ENCODE results near the gene SLC4A5. TPM values are rescaled to one million over a fixed set of nuclear protein-coding genes. Genes with fewer than 3 reads are reported as not detected.

The SLC4A5 gene
- total RNA-seq, 4 donors from 2014 or later = 0.62 to 2.3 (median 1.2) TPM

GRCh38 chr2:74387346-74387745 is 44.1 kb upstream of the SLC4A5 start:
- intact Hi-C loops (cut with DNase I) = no loop called here
- no peak for TF ChIP-seq POLR2A (IDR thresholded peaks at IDR 0.05)
- no peak for TF ChIP-seq CTCF (IDR thresholded peaks at IDR 0.05)
- H3K36me3 ChIP-seq = peaks cover 0 to 18% (median 0%) of the 10 kb centered on the region in 3 donors
- no peaks in the 10 kb centered on the region for H3K9me3 ChIP-seq
- H3K4me3 ChIP-seq = no peak overlapping the region
- no peak overlapping the region for H3K27ac ChIP-seq
- WGBS, 2 donors = 93% methylated on average over 1 of the region's 1 CpG
- peaks cover 0 to 65% (median 37%) of the 10 kb centered on the region in 3 donors for H3K4me1 ChIP-seq
- no peak for DNase-seq
- no peaks in the 10 kb centered on the region for H3K27me3 ChIP-seq

- Histone ChIP-seq H3K36me3 (peaks cover 0 to 18% (median 0%) of the 10 kb centered on the region in 3 donors), H3K27ac (no peak overlapping the region), H3K4me3 (no peak overlapping the region), H3K27me3 (no peaks in the 10 kb centered on the region), H3K4me1 (peaks cover 0 to 67% (median 37%) of the 10 kb centered on the region in 3 donors), H3K9me3 (no peaks in the 10 kb centered on the region)
- TF ChIP-seq POLR2A (IDR thresholded peaks at IDR 0.05) (no peak), CTCF (IDR thresholded peaks at IDR 0.05) (no peak)
- intact Hi-C loops (cut with DNase I) = no loop called here
- WGBS, 2 donors = 77 to 85% methylated on average over 7 to 8 of the region's 8 CpGs
- DNase-seq = no peak
Observed at GRCh38 chr2:74385396-74385795, 42.2 kb upstream of the SLC4A5 start.

GRCh38 chr2:74384051-74384450 is 40.8 kb upstream of the SLC4A5 start:
- H3K4me3 ChIP-seq = no peak overlapping the region
- no peak overlapping the region for H3K27ac ChIP-seq
- no peaks in the 10 kb centered on the region for H3K27me3 ChIP-seq
- TF ChIP-seq POLR2A (IDR thresholded peaks at IDR 0.05) (no peak), CTCF (IDR thresholded peaks at IDR 0.05) (no peak)
- 65 to 82% methylated on average over 3 of the region's 3 CpGs for WGBS, 2 donors
- peaks cover 0 to 67% (median 35%) of the 10 kb centered on the region in 3 donors for H3K4me1 ChIP-seq
- peaks cover 0 to 18% (median 0%) of the 10 kb centered on the region in 3 donors for H3K36me3 ChIP-seq
- intact Hi-C loops (cut with DNase I) = no loop called here
- no peaks in the 10 kb centered on the region for H3K9me3 ChIP-seq
- no peak for DNase-seq

- Histone ChIP-seq H3K4me1 (peaks cover 0 to 60% (median 33%) of the 10 kb centered on the region in 3 donors), H3K36me3 (peaks cover 0 to 18% (median 0%) of the 10 kb centered on the region in 3 donors), H3K27me3 (no peaks in the 10 kb centered on the region), H3K27ac (peak overlapping the region in 1 of 4 donors; percentile 31), H3K9me3 (no peaks in the 10 kb centered on the region), H3K4me3 (no peak overlapping the region)
- 23 to 40% methylated on average over 1 of the region's 1 CpG for whole genome bisulfite sequencing, 2 donors
- no peak for DNase-seq
- intact Hi-C loops (cut with DNase I) = no loop called here
- TF ChIP-seq POLR2A (IDR thresholded peaks at IDR 0.05) (no peak), CTCF (IDR thresholded peaks at IDR 0.05) (no peak)
Observed at GRCh38 chr2:74383254-74383653, 40.0 kb upstream of the SLC4A5 start.

GRCh38 chr2:74381751-74382150 is 38.5 kb upstream of the SLC4A5 start:
- Histone ChIP-seq H3K27me3 (no peaks in the 10 kb centered on the region), H3K27ac (no peak overlapping the region), H3K9me3 (no peaks in the 10 kb centered on the region), H3K36me3 (peaks cover 0 to 32% (median 9%) of the 10 kb centered on the region in 3 donors), H3K4me1 (peaks cover 0 to 45% (median 26%) of the 10 kb centered on the region in 3 donors), H3K4me3 (no peak overlapping the region)
- no peak for DNase-seq
- TF ChIP-seq POLR2A (IDR thresholded peaks at IDR 0.05) (no peak), CTCF (IDR thresholded peaks at IDR 0.05) (no peak)
- intact Hi-C loops (cut with DNase I) = no loop called here
- 68 to 79% methylated on average over 3 of the region's 3 CpGs for WGBS, 2 donors

All from esophagus squamous epithelium (tissue), 5 donors.